ENCODE data around the gene SORBS1.

The SORBS1 gene

GRCh38 chr10:95474228-95475002, 86.8 kb downstream of the SORBS1 start (continued):
- TF ChIP-seq TSHZ1 (tag by site-specific recombination; IDR thresholded peaks at IDR 0.05; ENCODE audit: borderline replicate concordance), result 0 out of 2 replicates have a peak, but pooled peaks have one; percentile 53
- no peak for TF ChIP-seq BCL11A (tag by site-specific recombination; IDR thresholded peaks at IDR 0.05; ENCODE audit: low read depth)
- peak; percentile 91 for TF ChIP-seq IKZF3 (tag by site-specific recombination; IDR thresholded peaks at IDR 0.05)
- no peak for TF ChIP-seq ZBTB26 (tag by site-specific recombination; optimal IDR thresholded peaks at IDR 0.05)
- peak; percentile 24; the same call in 1 of the 2 replicates for TF ChIP-seq ZNF449 (tag by site-specific recombination; IDR thresholded peaks at IDR 0.05)
- 0 out of 2 replicates have a peak, but pooled peaks have one; percentile 36 for TF ChIP-seq GFI1B (tag by site-specific recombination; IDR thresholded peaks at IDR 0.05)
- 0 out of 2 replicates have a peak, but pooled peaks have one; percentile 24 for TF ChIP-seq ZNF146 (tag by site-specific recombination; IDR thresholded peaks at IDR 0.05)
- 0 out of 2 replicates have a peak, but pooled peaks have one; percentile 59 for TF ChIP-seq ZNF18 (tag by site-specific recombination; IDR thresholded peaks at IDR 0.05)
- no peak for TF ChIP-seq MYNN (tag by site-specific recombination; IDR thresholded peaks at IDR 0.05; ENCODE audit: borderline replicate concordance)
- TF ChIP-seq ZNF692 (tag by site-specific recombination; IDR thresholded peaks at IDR 0.05), result peak; percentile 54; the same call in 1 of the 2 replicates
- TF ChIP-seq ZNF580 (tag by site-specific recombination; IDR thresholded peaks at IDR 0.05), result 0 out of 2 replicates have a peak, but pooled peaks have one; percentile 44
- peak; percentile 62 for TF ChIP-seq ZNF366 (tag by site-specific recombination; conservative IDR thresholded peaks at IDR 0.05)
- no peak for TF ChIP-seq PRDM2 (tag by site-specific recombination; IDR thresholded peaks at IDR 0.05; ENCODE audit: borderline replicate concordance)
- no peak for TF ChIP-seq ZNF350 (tag by site-specific recombination; IDR thresholded peaks at IDR 0.05)
- TF ChIP-seq ZXDB (tag by site-specific recombination; IDR thresholded peaks at IDR 0.05), result peak; percentile 75
- peak; percentile 52; the same call in 1 of the 2 replicates for TF ChIP-seq KLF10 (tag by site-specific recombination; IDR thresholded peaks at IDR 0.05)
- peak; percentile 4 for TF ChIP-seq ZNF529 (tag by site-specific recombination; IDR thresholded peaks at IDR 0.05; ENCODE audit: insufficient replicate concordance)
- TF ChIP-seq GLI2 (tag by site-specific recombination; IDR thresholded peaks at IDR 0.05; ENCODE audit: borderline replicate concordance, low read depth), result peak; percentile 85
- no peak; the same call in 1 of the 2 replicates for TF ChIP-seq ZNF76 (tag by site-specific recombination; IDR thresholded peaks at IDR 0.05; ENCODE audit: borderline replicate concordance, low read depth)
- TF ChIP-seq ZEB2 (tag by site-specific recombination; IDR thresholded peaks at IDR 0.05), result peak; percentile 53
- peak; percentile 71 for TF ChIP-seq ZNF629 (tag by site-specific recombination; IDR thresholded peaks at IDR 0.05)
- peak; percentile 90 for TF ChIP-seq FEZF1 (tag by site-specific recombination; IDR thresholded peaks at IDR 0.05)

Measured in HEK293 (cell line).